Measurements from ENCODE around the gene MS4A6E.
A peak's percentile ranks its signal among the peaks of the same experiment; 100 is the strongest.
"Not testable (repeated sequence)": the region's sequence is repeated elsewhere in the genome, so short reads cannot be mapped to it uniquely, and the experiment has no call there.

MS4A6E gene

GRCh38 chr11:60334005-60334620, 7.1 kb downstream of the MS4A6E start:
- peak; percentile 27 to 53 for DNase-seq (ENCODE audit: extremely low read depth in 1 of 2, low read depth in 1 of 2)

- no peak for DNase-seq (ENCODE audit: extremely low read depth in 1 of 2, low read depth in 1 of 2)
These were observed 9.8 kb downstream of the MS4A6E start for GRCh38 chr11:60336767-60337391.

DNA sequence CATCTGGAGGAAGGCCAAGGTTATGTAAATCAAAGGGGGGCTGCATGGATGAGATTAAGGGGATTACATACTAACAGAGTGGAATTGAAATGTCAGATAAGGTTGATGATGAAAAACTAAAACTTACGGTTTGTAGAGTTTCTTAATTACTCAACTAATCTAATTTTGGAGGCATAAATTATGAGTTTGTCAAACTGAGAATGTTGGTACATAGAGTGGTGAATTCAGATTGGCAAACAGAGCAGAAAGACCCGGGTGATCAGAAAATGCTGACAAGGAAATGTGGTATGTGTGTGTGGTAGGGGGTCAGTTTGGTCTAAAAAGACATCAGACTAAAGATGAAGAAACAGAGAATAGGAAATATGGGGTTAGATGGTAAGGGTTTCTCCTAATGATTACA, 11.0 kb downstream of the MS4A6E start:
- no peak for DNase-seq (ENCODE audit: extremely low read depth in 1 of 2, low read depth in 1 of 2)

GRCh38 chr11:60339356-60339755, 12.3 kb downstream of the MS4A6E start:
- DNase-seq (ENCODE audit: extremely low read depth in 1 of 2, low read depth in 1 of 2): no peak

GRCh38 chr11:60343094-60343704, 16.1 kb downstream of the MS4A6E start:
- no peak for DNase-seq (ENCODE audit: extremely low read depth in 1 of 2, low read depth in 1 of 2)

- no peak for DNase-seq (ENCODE audit: extremely low read depth in 1 of 2, low read depth in 1 of 2)
These were observed 17.1 kb downstream of the MS4A6E start for GRCh38 chr11:60344146-60344545.

- DNase-seq (ENCODE audit: extremely low read depth in 1 of 2, low read depth in 1 of 2): no peak
These were observed 18.4 kb downstream of the MS4A6E start for GRCh38 chr11:60345489-60345888.

- DNase-seq (ENCODE audit: extremely low read depth in 1 of 2, low read depth in 1 of 2): no peak
These were observed 20.2 kb downstream of the MS4A6E start for GRCh38 chr11:60347084-60347797.

GRCh38 chr11:60348116-60348515, 21.1 kb downstream of the MS4A6E start:
- no peak for DNase-seq (ENCODE audit: extremely low read depth in 1 of 2, low read depth in 1 of 2)

GRCh38 chr11:60349990-60350389, 22.9 kb downstream of the MS4A6E start:
- no peak for DNase-seq (ENCODE audit: extremely low read depth in 1 of 2, low read depth in 1 of 2)

DNA sequence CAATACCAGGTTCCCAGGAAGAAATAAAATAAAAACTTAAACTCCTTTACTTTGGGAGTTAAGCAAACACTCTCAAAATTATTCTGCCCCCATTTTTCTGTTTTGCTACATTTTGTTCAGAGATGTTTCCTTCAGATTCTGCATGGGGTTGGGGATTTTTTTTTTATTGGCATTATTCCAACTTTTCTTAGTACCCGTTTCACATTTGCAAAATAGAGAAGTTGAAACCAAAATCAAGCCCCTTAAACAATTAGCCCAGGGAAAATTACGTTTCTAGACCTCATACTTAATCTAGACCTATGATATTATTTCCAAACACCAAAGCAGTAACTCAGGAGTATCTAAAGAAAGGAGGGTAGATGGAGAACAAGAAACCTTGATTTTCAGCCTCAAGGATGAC, 30.7 kb downstream of the MS4A6E start:
- no peak for DNase-seq (ENCODE audit: extremely low read depth in 1 of 2, low read depth in 1 of 2)

GRCh38 chr11:60360621-60361020, 33.6 kb downstream of the MS4A6E start:
- no peak for DNase-seq (ENCODE audit: extremely low read depth in 1 of 2, low read depth in 1 of 2)

DNA sequence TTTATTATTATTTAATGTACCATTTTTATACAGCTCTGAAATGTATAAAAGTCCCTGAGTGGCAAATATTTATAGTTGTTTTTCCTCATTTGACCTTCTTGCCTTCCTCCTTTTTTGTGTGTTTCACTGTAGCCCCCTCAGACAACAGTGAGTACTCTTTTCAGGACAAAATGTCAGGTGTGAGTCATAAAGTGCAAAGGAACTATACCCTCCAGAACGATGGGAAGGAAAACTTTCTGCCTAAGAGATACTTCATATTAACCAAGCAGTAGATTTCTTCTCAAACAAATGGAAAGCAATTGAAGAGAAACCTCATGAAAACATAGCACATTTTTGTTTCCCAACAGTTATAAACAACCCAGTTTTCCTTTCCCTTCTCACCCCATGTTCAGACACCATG, 35.2 kb downstream of the MS4A6E start:
- no peak for DNase-seq (ENCODE audit: extremely low read depth in 1 of 2, low read depth in 1 of 2)

DNA sequence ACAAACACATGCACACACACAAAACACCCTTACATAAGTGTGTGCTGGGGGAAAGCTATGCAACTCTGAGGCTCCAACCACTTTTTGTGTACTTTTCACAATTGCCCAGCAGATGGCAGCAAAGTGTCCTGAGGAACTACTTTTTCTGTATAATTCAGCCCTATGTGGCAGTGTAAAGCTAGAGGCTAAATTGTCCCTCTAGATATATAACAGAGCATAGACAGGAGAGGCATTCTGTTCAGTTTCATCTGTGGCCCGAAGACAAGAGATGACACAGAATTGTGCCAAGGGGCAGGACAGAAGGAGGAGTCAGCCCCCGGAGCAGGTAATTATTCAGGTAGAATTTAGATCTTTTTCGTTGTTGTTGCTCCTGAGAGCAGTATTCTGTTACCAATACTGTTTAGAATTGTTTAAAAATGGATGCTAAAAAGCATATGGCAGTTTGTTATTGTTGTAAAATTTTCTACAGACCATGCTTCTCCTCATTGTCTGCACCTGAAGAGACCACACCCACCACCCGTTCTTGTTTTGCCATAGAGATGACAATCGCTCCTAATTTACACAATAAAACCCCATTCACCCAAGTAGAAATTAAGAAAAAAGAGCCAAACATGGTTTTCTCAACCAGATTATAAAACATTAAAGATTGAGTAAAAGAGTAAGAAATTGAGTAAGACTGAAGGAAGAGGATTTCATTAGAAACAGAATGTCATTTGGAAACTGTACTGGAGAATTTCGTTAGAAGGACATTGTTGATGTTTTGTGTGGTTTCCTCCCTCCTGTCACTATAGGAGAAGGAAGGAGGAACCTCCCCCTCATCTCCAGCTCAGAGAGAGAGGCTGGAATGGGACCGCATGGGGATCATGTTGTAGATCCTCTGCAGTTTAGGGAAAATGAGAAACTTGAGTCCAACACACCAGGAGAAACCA, 36.8 kb downstream of the MS4A6E start:
- DNase-seq (ENCODE audit: extremely low read depth in 1 of 2, low read depth in 1 of 2): peak in 1 of 2 donors; percentile 19

DNA sequence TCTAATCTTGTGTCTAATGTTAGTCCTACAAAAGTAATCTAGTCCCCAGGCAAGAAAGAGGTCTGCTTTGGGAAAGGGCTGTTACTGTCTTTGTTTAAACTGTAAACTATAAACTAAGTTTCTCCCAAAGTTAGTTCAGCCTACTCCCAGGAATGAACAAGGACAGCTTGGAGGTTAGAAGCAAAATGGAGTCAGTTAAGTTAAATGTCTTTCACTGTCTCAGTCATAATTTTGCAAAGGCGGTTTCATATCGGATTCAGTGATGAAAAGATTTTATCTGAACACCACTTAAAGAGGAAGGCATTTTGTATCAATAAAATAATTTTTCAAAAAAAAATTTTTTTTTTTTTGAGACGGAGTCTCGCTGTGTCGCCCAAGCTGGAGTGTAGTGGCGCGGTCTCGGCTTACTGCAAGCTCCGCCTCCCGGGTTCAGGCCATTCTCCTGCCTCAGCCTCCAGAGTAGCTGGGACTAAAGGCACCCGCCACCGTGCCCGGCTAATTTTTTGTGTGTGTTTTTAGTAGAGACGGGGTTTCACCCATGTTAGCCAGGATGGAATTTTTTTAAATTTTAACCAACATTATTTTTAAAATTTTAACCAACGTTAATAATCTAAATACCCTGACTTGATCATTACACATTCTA, 39.3 kb downstream of the MS4A6E start:
- not testable (repeated sequence) for DNase-seq (ENCODE audit: extremely low read depth in 1 of 2, low read depth in 1 of 2)

DNA sequence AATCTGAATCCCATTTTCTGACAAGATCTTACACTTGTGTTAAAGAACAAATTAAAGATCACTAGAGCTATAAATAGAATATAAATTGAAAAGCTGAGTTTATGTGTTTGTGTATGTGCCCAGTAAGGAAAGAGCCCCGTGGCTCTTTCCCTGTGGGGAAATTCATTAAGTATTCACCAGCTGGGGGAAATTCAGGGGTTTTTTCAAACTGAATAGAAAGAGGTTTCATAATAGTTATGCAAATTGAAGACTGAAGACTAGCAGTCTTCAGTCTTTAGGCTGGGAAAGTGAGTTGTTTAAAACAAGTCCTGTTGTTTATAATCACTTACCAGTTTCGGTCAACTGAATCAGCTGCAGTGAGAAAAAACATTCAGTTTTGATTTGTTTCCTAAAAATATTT, 40.0 kb downstream of the MS4A6E start:
- no peak for DNase-seq (ENCODE audit: extremely low read depth in 1 of 2, low read depth in 1 of 2)

DNA sequence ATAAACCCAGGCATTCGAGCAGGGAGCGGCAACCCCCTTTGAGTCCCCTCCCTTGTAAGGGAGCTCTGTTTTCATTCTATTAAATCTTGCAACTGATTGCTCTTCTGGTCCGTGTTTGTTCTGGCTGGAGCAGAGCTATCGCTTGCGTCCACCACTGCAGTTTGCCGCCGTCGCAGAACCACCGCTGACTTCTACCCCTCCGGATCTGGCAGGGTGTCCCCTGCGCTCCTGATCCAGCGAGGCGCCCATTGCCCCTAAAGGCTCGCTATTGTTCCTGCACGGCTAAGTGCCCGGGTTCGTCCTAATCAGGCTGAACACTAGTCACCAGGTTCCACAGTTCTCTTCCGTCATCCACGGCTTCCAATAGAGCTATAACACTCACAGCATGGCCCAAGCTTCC, 40.8 kb downstream of the MS4A6E start:
- DNase-seq (ENCODE audit: extremely low read depth in 1 of 2, low read depth in 1 of 2): no peak

- DNase-seq (ENCODE audit: extremely low read depth in 1 of 2, low read depth in 1 of 2): no peak
These were observed 43.3 kb downstream of the MS4A6E start for GRCh38 chr11:60370252-60370810.

DNA sequence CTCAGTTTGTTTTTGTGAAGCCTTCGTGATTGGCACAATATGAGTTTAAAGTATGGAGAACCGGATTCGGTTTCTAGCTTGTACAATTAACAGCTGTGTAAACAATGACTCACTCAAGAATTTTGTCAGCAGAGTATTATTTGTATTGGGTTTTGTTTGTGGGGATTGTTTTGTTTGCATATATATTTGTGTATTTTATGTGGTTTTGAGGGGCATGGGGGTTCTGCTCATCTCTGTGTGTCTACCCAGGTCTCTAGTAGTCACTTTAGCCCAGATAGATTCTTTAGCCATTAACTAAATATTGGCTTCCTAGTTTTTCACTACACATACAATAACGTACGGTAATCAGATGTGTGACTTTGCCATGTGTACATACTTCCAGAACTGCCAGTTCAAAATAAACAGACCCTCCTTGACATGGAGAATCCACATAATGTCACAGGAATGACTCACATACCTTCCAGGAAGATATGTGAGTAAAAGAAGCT, 43.8 kb downstream of the MS4A6E start:
- no peak for DNase-seq (ENCODE audit: extremely low read depth in 1 of 2, low read depth in 1 of 2)

DNA sequence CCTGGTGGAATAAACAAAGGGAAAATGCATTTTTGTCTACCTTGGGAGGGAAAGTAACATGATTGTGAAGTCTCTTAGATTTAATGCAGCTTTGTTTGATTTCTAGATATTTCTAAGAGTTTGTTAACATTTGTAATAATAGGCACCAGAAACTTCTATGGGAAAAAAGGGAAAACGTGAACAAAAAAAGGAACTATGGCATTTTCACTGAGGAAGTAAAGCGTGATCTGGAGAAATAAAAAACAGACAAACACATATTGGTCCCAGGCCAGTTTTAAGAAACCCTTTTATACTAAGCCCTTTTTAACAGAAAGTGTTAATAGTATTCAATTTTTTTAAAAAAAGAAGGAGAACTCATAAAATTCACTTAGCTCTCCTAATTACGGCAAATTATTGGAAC, 44.3 kb downstream of the MS4A6E start:
- DNase-seq (ENCODE audit: extremely low read depth in 1 of 2, low read depth in 1 of 2): no peak
